NCI-H774 (cell line): ENCODE data around the gene UBE3B.

Experiments used
- DNase-seq: peaks from one replicate; lab custom pipeline; 2025; lab: John Stamatoyannopoulos, UW

The UBE3B gene

GRCh38 chr12:109475993-109476806 is 1.2 kb upstream of the UBE3B start:
- DNase-seq: no peak

DNA sequence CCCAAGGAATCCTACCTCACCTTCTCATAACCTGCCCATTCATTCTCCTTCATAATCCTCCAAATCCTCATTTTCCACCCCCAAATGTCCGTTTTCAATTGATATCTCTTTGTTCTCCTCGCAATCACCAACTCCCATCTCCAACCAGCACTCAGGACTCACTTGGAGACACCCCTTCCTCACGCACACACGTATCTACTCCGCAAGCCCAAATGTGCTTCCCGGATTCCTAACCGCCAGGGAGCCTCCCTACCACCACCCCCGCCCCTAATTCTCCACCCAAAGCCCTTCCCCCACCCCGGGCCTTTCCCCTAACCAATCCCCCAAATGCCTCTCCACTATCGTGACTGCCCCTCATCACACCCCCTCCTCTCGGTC is 638 bp upstream of the UBE3B start:
- DNase-seq: no peak

DNA sequence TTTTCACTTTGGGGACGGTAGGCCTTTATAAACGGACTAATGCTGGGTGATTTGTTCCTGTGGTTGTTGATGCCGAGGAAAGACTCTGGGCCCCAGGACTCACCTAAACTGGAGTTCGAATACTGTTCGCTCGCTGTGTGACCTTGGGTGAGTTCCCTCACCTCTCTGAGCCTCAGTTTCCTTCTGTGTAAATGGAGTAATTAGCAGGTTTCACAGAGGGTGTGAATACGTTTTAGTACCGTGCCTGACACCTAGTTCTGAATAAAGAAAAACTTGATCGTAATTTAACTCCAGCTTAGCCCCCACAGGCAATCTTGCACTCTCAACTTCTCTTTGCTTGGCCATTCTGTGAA is 505 bp downstream of the UBE3B start:
- no peak for DNase-seq

GRCh38 chr12:109479761-109480160 is 2.3 kb downstream of the UBE3B start:
- DNase-seq: no peak

DNA sequence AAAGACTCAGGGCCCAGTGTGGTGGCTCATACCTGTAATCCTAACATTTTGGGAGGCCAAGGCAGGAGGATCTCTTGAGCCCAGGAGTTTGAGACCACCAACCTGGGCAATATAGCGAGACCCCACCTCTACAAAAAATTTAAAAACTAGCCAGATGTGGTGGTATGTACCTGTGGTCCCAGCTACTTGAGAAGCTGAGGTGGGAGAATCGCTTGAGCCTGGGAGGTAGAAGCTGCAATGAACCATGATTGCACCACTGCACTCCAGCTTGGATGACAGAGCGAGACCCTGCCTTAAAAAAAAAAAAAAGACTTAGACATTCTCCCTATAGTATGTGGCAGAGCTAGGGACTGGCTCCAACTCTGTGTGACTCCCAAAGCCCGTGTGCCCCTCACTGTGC is 2.9 kb downstream of the UBE3B start:
- DNase-seq: no peak

GRCh38 chr12:109481863-109482262 is 4.4 kb downstream of the UBE3B start:
- no peak for DNase-seq

- DNase-seq: no peak
Observed at GRCh38 chr12:109482491-109482890, 5.1 kb downstream of the UBE3B start.

DNA sequence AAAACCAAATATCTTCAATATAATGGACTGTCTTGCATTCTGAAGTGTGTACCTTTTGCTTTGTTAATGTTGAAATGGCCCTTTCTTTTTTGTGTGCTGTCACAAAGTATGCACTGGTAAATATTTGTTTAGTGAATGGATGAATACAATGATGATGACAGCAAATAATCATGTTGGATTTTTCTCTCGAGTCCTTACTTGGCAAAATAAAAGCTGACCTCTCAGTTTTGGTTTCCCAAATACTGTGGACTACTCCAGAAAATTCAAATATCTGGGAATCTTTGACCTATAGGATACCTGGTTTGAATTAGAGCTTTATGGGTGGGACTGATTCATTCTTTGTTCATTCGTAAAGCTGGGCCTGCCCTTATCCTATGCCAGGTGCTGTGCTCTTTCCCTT is 5.5 kb downstream of the UBE3B start:
- peak; percentile 26 for DNase-seq

DNA sequence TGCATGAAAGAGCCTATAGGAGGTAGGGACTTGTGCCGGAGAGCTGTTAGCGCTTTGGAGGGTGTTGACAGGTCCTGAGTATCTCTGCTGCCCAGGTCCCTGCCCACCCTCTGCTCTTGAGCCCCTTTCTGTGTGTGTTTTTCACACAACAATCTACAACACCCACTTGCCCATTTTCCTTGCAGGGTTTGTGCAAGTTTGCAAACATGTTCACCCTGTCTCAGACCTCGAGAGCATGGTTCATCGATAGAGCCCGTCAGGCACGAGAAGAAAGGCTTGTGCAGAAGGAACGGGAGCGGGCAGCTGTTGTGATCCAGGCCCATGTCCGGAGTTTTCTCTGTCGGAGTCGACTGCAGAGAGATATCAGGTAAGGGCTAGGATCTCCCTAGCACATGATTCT is 5.9 kb downstream of the UBE3B start:
- no peak for DNase-seq

DNA sequence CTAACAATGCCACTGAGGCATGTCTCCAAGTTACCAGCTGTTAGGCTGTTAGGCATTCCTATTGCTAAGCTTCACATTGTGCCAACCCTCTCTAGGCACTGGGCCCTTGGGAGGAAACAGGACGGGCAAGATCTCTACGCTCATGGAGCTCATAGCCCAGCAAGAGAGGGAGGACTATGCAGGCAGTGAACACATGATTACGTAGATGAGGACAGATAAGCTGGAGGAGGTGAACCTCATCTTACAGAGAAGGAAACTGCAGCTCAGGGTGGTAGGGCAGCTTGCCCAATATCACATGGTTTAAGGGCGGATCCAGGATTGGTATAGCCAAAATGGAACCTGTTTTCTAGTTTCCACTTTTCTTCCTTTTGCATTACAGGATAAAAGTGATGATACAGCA is 7.8 kb downstream of the UBE3B start:
- no peak for DNase-seq

GRCh38 chr12:109487181-109488050 is 10.0 kb downstream of the UBE3B start:
- DNase-seq: no peak

- no peak for DNase-seq
Observed at GRCh38 chr12:109488051-109488665, 10.7 kb downstream of the UBE3B start.

GRCh38 chr12:109489016-109489954 is 11.9 kb downstream of the UBE3B start:
- no peak for DNase-seq

DNA sequence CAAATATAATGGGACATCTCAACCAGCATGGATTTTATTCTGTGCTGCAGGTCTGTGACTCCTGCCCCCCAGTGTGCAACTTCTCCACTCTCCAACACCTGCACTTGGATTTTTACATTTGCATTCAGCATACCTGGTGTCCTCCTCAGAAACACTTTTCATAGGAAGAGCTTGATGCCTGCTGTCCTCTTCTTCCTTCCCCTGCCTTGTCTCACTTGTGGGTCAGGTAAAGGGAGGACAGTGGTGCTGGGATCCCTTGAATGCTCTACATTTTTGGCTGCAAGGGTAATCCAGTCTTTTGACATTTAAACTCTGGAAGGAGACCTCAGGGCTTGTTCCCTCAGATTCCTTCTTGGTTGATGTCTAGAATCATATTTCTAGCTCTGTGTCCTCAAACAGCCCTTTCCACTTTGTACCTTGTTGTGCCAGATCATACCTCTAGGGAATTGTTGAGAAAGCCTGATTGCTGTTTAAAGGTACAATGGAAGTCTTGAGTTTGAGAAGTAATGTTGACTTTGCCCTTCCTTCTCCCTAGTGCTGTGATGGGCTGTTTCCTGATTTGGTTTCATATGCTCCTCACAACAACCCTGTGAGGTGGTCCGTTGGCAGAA is 12.6 kb downstream of the UBE3B start:
- no peak for DNase-seq

DNA sequence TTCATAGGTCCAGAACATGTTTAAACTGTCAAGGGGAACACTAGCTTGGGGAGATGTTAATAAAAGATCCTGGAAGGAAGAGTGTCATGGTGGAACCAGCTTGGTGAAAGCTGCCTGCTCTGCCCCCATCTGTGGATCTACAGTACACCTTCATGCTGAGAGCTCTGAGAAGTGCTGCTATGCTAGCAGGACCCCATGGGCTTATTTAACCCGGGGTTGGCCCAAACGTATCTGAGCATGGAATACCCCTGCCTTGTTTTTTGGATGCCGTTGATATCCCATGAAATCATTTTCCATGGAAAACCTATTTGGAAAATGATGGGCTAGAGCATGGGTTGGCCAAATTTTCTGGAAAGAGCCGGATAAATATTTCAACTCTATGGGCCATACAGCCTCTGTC is 14.2 kb downstream of the UBE3B start:
- no peak for DNase-seq

DNA sequence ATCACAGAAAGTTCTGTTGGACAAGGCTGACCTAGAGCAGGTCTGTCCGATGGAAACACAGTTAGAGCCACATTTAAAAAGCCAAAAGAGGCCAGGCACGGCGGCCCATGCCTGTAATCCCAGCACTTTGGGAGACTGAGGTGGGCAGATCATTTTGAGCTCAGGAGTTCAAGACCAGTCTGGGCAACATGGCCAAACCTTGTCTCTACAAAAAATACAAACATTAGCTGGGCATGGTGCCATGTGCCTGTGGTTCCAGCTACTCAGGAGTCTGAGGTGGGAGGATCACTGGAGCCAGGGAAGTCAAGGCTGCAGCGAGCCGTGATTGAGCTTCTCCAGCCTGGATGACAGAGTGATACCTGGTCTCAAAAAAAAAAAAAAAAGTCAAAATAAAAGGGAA is 14.9 kb downstream of the UBE3B start:
- no peak for DNase-seq

DNA sequence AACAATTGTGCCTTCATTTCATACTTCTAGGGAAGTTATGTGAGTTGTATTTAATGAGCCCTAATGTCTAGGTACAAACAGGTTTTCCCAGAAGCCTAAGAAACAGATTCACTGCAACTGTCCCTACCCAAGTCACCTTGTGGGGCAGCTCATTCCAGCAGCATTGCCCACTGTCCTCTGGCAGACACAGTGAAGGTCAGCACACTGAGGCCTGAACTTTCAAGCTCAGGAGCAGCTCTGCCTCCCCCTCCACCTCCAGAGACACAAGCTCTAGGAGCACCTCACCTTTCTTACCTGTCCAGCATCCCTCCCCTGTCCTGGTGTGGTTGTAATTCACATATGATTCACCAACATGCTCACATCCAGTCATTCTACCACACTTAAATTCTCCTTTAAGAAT is 15.7 kb downstream of the UBE3B start:
- no peak for DNase-seq

DNA sequence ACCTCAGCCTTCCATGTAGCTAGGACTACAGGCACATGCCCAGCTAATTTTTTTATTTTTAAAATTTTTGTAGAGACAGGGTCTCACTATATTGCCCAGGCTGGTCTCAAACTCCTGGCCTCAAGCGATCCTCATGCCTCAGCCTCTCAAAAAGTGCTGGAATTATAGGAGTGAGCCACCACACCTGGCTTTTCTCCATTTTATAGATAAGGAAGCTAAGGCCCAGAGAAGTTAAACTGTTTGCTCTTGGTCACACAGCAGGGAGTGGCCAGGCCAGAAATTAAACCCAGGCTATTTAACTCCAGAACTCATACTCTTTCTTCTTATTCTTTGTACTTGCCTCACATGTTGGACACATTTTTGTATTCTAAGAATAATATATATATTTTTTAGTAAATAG is 16.5 kb downstream of the UBE3B start:
- DNase-seq: no peak

GRCh38 chr12:109494348-109494881 is 17.0 kb downstream of the UBE3B start:
- DNase-seq: no peak

GRCh38 chr12:109495012-109495411 is 17.6 kb downstream of the UBE3B start:
- no peak for DNase-seq

DNA sequence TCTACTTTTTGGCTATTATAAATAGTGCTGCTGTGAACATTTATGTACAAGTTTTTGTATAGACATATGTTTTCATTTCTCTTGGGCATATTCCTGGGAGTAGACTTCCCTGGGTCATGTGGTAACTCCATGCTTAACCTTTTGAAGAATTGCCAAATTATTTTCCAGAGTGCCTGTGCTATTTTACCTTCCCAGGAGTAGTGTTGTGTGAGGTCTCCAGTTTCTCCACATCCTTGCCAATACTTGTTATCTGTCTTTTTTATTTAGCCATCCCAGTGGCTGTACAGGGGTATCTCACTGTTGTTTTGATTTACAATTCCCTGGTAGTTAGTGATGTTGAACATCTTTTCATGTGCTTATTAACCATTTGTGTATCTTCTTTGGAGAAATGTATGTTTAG is 18.9 kb downstream of the UBE3B start:
- DNase-seq: no peak
